Subcutaneous adipose tissue (tissue), 4 donors: ENCODE measurements around the gene GPR55. TPM values are rescaled to one million over a fixed set of nuclear protein-coding genes. Genes with fewer than 3 reads are reported as not detected.

Source experiments
- CTCF ChIP-seq: fragments of 450-650 bp; IDR thresholded peaks from one replicate; pipeline ENCODE4 v1.5.1; 2016; ENCODE audit warnings: low read depth, mild to moderate bottlenecking, control low read depth, antibody characterized with exemption, moderate library complexity
- total RNA-seq, 4 donors: library from RNA; depleted of rRNA; stranded (reverse); fragments of >200 nt; gene quantifications; one replicate each; pipeline ENCODE4 v1.1.0, GENCODE V29; 2016

The GPR55 gene
- total RNA-seq, 4 donors from 2014 or later, result under 0.01 to 0.38 (median 0.17) TPM; not detected in 1

- TF ChIP-seq CTCF, result no peak
These were observed 5.2 kb upstream of the GPR55 start for GRCh38 chr2:230930149-230930780.

- TF ChIP-seq CTCF, result no peak
These were observed 4.5 kb upstream of the GPR55 start for GRCh38 chr2:230929381-230930148.

GRCh38 chr2:230928701-230929380, 3.8 kb upstream of the GPR55 start:
- TF ChIP-seq CTCF, result no peak

GRCh38 chr2:230927711-230928341, 2.8 kb upstream of the GPR55 start:
- no peak for TF ChIP-seq CTCF

- TF ChIP-seq CTCF, result no peak
These were observed 1.1 kb upstream of the GPR55 start for GRCh38 chr2:230925879-230926765.

- TF ChIP-seq CTCF, result no peak
These were observed 419 bp upstream of the GPR55 start for GRCh38 chr2:230925443-230925878.
